ENCODE data around the gene ACVR2A. TPM values are rescaled to one million over a fixed set of nuclear protein-coding genes. Genes with fewer than 3 reads are reported as not detected.

The ACVR2A gene
- total RNA-seq, 6 experiments from 2014 or later = 4.1 to 6.2 (median 5.0) TPM

- TF ChIP-seq CTCF (IDR thresholded peaks at IDR 0.05) = no peak
- peaks cover 6% of the 10 kb centered on the region for H3K4me1 Mint-ChIP-seq (ENCODE audit: low read depth)
- no peaks in the 10 kb centered on the region for H3K36me3 Mint-ChIP-seq (ENCODE audit: low read depth)
- no peak overlapping the region for H3K4me3 Mint-ChIP-seq
- no peaks in the 10 kb centered on the region for H3K27me3 Mint-ChIP-seq (ENCODE audit: insufficient read depth)
- no peaks in the 10 kb centered on the region for H3K9me3 Mint-ChIP-seq
- no peak overlapping the region for H3K27ac Mint-ChIP-seq
- DNase-seq = no peak
These were observed 37.8 kb downstream of the ACVR2A start for GRCh38 chr2:147882631-147883030.

DNA sequence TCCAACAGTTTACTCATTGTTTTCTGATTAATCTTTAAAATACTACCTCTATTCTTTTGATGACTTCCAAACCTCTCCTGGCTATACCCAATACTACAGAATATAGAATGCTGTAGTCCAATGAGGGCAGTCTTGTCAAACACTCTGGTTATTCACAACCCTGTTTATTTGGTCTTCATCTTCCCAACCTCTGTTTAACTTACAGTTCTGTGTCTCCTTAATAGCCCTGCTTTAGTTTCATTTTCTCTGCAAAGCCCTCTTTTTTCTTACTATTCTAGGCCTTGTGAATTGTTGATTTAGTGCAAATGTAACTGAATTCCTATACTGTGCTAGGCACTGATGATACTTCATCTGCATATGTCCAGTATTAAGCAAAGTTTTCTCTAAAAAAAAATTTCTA lies 40.0 kb downstream of the ACVR2A start:
- Mint-ChIP-seq H3K36me3 (ENCODE audit: low read depth) (no peaks in the 10 kb centered on the region), H3K4me3 (no peak overlapping the region), H3K9me3 (no peaks in the 10 kb centered on the region), H3K27me3 (ENCODE audit: insufficient read depth) (no peaks in the 10 kb centered on the region), H3K4me1 (ENCODE audit: low read depth) (peaks cover 6% of the 10 kb centered on the region), H3K27ac (no peak overlapping the region)
- TF ChIP-seq CTCF (IDR thresholded peaks at IDR 0.05) = no peak
- DNase-seq = no peak

DNA sequence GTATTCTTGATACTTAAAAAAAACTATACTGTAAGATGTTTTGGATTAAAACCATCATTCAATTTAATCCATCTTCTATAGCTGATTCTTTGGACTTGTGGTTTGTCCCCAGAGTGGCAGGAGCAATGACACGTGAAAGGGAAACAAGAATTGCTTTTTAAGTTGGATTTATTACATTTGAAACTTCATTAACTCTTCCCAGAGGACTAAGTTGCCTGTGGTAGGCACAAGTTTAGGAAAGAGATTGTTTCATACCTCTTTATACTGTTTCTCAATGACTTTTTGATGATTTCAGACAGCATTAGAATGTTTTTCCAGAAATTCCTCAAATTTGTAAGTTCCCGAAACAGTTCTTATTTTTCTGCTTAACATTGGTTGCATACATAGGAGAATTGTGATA lies 41.3 kb downstream of the ACVR2A start:
- no peak for DNase-seq
- TF ChIP-seq CTCF (IDR thresholded peaks at IDR 0.05) = no peak
- Mint-ChIP-seq H3K4me1 (ENCODE audit: low read depth) (peaks cover 6% of the 10 kb centered on the region), H3K4me3 (no peak overlapping the region), H3K27me3 (ENCODE audit: insufficient read depth) (no peaks in the 10 kb centered on the region), H3K27ac (no peak overlapping the region), H3K9me3 (no peaks in the 10 kb centered on the region), H3K36me3 (ENCODE audit: low read depth) (no peaks in the 10 kb centered on the region)

DNA sequence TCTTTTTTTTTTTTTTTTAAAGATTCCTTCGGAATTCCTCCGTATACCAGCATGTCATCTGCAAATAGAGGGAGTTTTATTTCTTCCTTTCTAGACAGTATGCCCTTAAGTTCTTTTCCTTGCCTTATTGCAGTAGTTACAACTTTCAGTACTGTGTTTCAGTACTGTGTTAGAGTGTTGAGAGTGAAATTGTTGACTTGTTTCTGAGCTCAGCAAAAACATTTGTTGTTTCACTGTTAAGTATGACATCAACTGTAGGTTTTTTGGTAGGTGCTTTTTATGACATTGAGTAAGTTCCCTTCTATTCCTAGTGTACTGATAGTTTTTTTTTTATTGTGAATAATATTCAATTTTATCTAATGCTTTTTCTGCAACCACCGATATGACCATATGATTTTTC lies 43.9 kb downstream of the ACVR2A start:
- DNase-seq = no peak
- Mint-ChIP-seq H3K27ac (no peak overlapping the region), H3K36me3 (ENCODE audit: low read depth) (no peaks in the 10 kb centered on the region), H3K27me3 (ENCODE audit: insufficient read depth) (no peaks in the 10 kb centered on the region), H3K4me3 (no peak overlapping the region), H3K4me1 (ENCODE audit: low read depth) (peaks cover 6% of the 10 kb centered on the region), H3K9me3 (no peaks in the 10 kb centered on the region)
- TF ChIP-seq CTCF (IDR thresholded peaks at IDR 0.05) = no peak

GRCh38 chr2:147904051-147904450 lies 59.2 kb downstream of the ACVR2A start:
- Mint-ChIP-seq H3K27me3 (ENCODE audit: insufficient read depth) (no peaks in the 10 kb centered on the region), H3K27ac (no peak overlapping the region), H3K36me3 (ENCODE audit: low read depth) (no peaks in the 10 kb centered on the region), H3K4me3 (no peak overlapping the region), H3K9me3 (no peaks in the 10 kb centered on the region), H3K4me1 (ENCODE audit: low read depth) (no peaks in the 10 kb centered on the region)
- DNase-seq = no peak
- TF ChIP-seq CTCF (IDR thresholded peaks at IDR 0.05) = no peak

DNA sequence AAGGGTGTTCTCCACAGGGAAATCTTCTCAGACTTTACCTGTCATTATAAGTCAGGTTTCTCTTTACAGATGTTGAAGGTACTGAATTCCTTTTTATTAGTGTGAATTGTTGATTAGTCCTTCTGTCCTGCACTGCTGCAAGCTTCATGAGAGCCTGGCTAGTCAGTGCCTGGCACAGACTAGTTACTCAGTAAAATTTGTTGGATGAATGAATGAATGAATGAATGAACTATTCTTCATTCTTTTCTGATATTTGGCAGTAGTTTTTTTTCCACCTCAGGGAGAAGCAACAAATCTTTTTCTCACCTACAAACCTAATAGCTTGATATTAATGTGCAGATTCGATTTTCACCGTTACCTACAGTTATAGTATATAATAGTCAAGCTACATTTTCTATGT lies 64.3 kb downstream of the ACVR2A start:
- Mint-ChIP-seq H3K4me1 (ENCODE audit: low read depth) (peaks cover 9% of the 10 kb centered on the region), H3K9me3 (no peaks in the 10 kb centered on the region), H3K36me3 (ENCODE audit: low read depth) (no peaks in the 10 kb centered on the region), H3K4me3 (no peak overlapping the region), H3K27ac (no peak overlapping the region), H3K27me3 (ENCODE audit: insufficient read depth) (no peaks in the 10 kb centered on the region)
- no peak for DNase-seq
- no peak for TF ChIP-seq CTCF (IDR thresholded peaks at IDR 0.05)
